ENCODE measurements around the gene DDR1.
"Not testable (repeated sequence)": the region's sequence is repeated elsewhere in the genome, so short reads cannot be mapped to it uniquely, and the experiment has no call there.

Gene DDR1

DNA sequence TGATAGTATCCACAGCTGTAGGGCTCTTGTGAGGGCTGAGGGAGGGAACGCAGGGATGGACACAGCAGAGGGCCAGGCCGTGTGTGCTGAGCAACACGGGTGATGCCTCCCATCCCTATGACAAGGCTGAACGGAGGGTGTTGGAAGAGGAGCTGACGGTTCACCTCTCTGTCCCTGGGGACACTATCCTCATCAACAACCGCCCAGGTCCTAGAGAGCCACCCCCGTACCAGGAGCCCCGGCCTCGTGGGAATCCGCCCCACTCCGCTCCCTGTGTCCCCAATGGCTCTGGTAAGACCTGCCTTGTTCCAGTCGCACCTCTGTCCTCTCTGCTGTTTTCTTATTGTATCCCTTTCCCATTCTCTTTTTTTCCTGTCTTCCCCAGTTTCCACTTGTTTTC lies 10.1 kb downstream of the DDR1 start:
- no peak for DNase-seq (ENCODE audit: low read depth)

- no peak for DNase-seq (ENCODE audit: low read depth)
These were observed 10.6 kb downstream of the DDR1 start for GRCh38 chr6:30894935-30895334.

DNA sequence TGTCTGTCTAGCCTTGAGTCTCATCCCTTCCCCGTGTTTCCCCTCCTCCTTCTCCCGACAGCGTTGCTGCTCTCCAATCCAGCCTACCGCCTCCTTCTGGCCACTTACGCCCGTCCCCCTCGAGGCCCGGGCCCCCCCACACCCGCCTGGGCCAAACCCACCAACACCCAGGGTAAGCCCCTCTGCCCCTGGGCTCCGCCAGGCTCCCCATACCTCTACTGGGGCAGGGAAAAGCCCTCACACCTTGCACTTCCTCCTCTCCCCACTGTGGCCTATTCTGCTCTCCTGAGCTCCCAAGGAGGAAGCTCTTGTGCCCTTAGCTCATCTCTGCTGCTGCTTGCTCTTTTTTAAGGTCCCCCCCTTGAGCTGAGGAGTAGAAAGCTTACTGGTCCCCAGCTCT lies 11.0 kb downstream of the DDR1 start:
- no peak for DNase-seq (ENCODE audit: low read depth)

DNA sequence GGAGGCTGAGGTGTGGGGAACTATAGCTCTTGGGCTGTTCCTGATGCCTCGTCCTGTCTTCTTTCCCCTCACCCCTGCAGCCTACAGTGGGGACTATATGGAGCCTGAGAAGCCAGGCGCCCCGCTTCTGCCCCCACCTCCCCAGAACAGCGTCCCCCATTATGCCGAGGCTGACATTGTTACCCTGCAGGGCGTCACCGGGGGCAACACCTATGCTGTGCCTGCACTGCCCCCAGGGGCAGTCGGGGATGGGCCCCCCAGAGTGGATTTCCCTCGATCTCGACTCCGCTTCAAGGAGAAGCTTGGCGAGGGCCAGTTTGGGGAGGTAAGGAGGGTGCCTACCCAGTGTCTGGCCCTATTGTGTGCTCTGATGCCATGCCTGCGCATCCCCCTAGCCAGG lies 12.2 kb downstream of the DDR1 start:
- DNase-seq (ENCODE audit: low read depth): no peak

- no peak for DNase-seq (ENCODE audit: low read depth)
These were observed 13.6 kb downstream of the DDR1 start for GRCh38 chr6:30897882-30898281.

- DNase-seq (ENCODE audit: low read depth): no peak
These were observed 14.5 kb downstream of the DDR1 start for GRCh38 chr6:30898750-30899360.

GRCh38 chr6:30900863-30901417 lies 16.6 kb downstream of the DDR1 start:
- DNase-seq (ENCODE audit: low read depth): no peak

DNA sequence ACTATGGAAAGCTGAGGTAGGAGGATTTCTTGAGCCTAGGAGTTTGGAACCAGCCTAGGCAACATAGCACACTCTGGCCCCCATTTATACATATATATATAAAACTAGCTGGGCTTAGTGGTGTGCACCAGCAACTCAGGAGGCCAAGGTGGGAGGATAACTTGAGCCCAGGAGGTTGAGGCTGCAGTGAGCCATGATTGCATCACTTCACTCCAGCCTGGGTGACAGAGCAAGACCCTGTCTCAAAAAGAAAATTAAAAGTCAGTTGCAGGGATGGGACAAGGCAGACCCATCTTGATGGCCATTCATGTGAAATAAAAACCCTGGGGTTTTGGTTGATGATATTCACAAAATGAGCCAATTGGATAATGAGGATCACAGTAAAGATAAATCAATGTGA lies 17.1 kb downstream of the DDR1 start:
- no peak for DNase-seq (ENCODE audit: low read depth)

DNA sequence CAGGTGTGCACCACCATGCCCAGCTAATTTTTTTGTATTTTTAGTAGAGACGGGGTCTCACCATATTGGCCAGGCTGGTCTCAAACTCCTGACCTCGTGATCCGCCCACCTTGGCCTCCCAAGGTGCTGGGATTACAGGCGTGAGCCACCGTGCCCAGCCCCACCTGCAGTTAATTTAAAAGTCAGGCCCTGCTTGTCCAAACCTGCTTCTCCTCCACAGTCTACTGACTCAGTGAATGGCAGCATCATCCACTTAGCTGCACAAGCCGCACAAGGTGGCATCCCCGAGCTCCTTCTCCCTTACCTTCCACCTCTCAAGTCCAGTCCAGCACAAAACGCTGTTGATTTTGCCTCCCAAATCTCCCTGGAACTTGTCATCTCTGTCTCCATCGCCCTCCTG lies 17.9 kb downstream of the DDR1 start:
- not testable (repeated sequence) for DNase-seq (ENCODE audit: low read depth)

DNA sequence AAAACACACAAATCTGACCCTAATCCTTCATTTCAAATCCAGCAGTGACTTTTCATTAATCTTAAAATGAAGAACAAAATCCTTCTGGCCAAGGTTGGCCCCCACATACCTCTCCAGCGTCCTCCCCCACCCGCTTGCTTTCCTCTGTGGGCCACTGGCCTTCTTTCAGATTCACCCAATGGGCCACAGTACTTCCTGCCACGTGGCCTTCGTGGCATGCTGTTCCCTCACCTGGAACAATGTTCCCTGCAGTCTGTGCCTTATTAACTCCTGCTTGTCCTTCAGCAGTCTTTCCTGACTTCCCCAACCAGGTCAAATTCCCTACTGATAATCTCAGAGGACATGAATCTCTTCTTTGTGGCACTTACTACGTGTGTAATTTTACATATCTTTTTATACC lies 18.4 kb downstream of the DDR1 start:
- DNase-seq (ENCODE audit: low read depth): no peak

GRCh38 chr6:30903236-30903635 lies 18.9 kb downstream of the DDR1 start:
- DNase-seq (ENCODE audit: low read depth): no peak

DNA sequence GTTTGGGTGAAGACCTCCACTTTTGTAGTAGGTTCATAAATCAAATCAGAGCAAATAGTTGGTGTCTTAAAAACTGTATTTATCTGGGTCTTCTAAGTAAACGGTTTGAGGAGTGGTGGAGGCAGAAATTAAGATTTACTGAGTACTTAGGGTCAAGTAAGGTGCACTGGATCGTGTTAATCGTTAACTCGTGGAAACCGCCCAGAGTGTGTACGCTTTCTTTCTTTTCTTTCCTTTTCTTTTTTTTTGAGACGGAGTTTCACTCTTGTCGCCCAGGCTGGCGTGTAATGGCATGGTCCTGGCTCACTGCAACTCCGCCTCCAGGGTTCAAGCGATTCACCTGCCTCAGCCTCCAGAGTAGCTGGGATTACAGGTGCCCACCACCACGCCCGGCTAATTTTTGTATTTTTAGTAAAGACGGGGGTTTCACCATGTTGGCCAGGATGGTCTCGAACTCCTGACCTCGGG lies 23.0 kb downstream of the DDR1 start:
- not testable (repeated sequence) for DNase-seq (ENCODE audit: low read depth)

DNA sequence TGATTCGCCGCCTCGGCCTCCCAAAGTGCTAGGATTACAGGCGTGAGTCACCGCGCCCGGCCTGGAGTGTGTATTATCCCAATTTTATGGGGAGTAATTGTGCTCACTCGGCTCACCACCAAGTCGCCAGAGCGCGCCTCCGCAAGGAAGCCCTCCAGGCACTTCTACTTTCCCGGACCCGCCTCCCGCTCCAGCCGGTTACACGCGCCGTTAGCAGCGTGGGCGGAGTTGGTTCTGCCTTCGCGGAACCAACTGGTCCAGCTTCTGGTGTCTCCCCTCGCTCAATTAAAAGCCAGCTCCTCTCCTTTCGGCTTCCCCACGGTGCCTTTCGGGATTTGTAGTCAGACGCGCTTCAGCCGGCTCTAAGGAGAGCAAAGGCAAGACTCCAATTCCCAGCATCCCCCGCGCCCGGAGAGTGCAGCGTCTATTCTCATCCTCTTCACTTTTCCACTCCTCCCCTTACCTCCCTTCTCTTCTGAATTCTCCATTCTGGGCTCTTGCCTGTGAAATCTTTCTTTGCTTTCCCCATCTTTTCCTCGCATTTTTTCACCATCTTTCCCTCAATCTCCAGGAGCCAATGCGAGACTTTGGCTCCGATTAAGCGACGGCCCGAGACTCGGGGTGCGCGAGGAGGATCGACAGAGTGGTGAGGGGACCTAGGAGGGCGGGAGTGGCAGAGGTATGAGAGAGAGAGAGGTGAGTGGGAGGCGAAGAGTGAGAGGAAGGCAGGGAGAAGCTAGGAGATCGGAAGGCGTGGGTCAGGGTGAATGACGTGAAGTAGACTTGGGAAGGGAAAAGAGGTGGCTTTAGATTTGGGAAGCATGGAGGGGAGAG lies 23.7 kb downstream of the DDR1 start, which contains the start of gene GTF2H4:
Gene GTF2H4 (plus strand): TSS at position 450 of the 834 bp plus-strand sequence.
- peak; percentile 99 for DNase-seq (ENCODE audit: low read depth)

DNA sequence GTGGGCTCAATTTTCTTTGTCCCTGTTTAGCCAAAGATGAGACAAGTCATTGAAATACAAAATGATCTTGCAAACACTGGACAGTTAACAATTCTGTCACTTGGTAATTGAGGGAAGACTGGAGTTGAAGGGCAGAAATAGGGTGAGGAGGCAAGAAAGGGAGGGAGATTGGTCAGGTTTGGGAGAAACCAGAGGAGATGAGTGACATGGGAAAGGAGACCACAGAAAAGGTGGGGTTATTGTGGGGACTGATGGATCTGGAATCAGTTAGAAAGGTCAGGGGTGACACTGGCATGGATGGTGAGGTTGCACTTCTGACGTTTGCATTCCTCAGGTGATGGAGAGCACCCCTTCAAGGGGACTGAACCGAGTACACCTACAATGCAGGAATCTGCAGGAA lies 24.4 kb downstream of the DDR1 start:
- DNase-seq (ENCODE audit: low read depth): no peak

GRCh38 chr6:30910473-30910872 lies 26.2 kb downstream of the DDR1 start:
- DNase-seq (ENCODE audit: low read depth): not testable (repeated sequence)

DNA sequence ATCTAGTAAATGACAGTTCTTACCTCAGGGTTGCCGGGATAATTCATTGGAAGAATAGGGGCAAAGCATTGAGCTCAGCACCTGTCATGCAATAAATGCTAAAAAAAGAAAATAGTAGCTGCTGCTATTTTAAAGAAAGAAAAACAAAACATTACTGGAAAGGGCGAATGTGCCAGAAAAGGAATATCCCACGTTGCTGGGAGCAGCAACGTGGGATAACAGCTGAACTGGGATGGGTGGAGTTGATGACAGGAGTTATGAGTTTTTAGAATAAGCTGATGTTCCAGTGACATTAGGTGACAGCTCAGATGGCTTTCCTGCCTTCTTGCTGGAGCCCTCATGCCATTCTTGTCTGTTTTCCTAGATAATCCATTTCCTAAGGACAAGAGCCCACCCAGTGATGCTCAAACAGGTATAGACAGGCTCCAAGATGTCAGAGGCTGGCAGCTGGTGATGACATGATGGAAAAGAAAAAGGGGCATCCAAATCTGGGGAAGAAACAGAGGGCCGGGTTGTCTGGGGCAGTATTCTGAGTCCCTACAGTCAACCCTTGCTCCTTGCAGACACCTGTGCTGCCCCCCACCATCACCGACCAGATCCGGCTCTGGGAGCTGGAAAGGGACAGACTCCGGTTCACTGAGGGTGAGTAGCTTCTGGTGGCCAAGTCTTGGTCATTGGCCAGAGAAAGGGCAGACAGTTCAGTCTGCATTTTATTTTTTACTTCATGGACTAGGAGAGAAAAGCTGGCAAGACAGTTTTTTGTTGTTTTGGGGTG lies 28.6 kb downstream of the DDR1 start:
- no peak for DNase-seq (ENCODE audit: low read depth)

GRCh38 chr6:30913721-30914075 lies 29.4 kb downstream of the DDR1 start:
- no peak for DNase-seq (ENCODE audit: low read depth)

- DNase-seq (ENCODE audit: low read depth): peak; percentile 87
These were observed 29.9 kb downstream of the DDR1 start, which contains the start of gene VARS2 for GRCh38 chr6:30914076-30914853. VARS2 (plus strand) TSS chr6:30914238; CDS start chr6:30914837, 599 bp downstream.

- no peak for DNase-seq (ENCODE audit: low read depth)
These were observed 30.7 kb downstream of the DDR1 start for GRCh38 chr6:30914854-30915590.

GRCh38 chr6:30915591-30915946 lies 31.2 kb downstream of the DDR1 start:
- DNase-seq (ENCODE audit: low read depth): peak; percentile 68

DNA sequence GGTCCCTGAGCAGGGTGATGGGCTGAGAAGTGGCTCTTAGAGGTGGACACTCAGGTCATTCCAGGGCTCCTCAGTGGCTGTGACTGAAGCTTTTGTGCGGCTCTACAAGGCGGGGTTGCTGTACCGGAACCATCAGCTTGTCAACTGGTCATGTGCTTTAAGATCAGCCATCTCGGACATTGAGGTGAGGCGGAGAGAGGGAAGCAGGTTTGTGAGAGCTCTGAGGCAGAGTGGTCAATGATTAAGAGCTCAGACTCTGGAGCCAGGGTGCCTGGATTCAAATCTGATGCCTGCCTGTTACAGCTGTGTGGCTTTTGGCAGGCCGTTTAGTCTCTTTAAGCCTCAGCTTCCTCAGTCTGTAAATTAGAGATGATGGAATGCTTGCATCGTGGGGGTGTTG lies 32.7 kb downstream of the DDR1 start:
- DNase-seq (ENCODE audit: low read depth): no peak

Data from amniotic epithelial cell (primary cell).